Measurements from ENCODE around the gene PCYT2. TPM values are rescaled to one million over a fixed set of nuclear protein-coding genes. Genes with fewer than 3 reads are reported as not detected.
A peak's percentile ranks its signal among the peaks of the same experiment; 100 is the strongest.

The PCYT2 gene
- total and polyA plus RNA-seq, 2 donors (not counting 1 experiment from before 2014, with no cell fraction given): 46.0 to 65.6 TPM

DNA sequence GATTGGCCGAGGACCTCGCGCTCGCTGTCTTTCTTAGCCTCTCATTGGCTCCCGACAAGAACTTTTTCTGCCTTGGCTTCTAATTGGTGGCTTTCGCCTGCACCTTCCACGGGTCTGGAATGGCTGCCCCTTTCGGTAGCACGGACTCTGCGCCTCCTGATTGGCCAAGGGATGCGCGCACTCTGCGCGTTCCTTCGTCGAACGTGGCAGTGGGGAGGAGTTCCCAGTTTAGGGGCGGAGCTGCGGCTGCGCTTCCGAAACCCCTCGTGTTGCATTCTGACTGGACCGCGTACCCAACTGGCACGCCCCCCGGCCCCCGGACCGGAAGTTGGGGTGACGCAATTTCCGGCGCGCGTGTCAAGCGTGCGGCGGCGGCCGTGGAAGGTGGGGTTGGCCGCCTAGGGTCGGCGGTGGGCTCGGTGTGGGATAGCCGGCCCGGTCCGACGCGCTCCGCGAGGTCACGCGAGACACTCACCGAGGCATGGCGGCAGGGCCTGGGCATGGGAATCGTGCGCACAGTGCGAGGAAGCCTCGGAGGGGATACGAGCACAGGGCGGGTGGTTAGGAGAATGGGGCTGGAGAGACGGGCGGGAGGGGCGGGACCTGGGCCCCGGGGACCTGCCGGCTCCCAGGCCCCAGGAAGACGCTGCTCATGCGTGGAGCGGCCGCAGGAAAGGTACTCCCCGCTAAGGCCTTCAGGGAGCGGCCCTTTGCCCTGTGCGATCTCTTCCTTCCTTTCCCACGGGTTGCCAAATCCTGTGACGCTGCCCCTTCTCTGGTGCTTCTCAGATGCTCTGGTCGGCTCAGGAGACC lies 50.2 kb downstream of the PCYT2 start:
- peak overlapping the region; percentile 33 to 74 (median 64) for H3K4me3 ChIP-seq (replicated peaks in 1 of 4; ENCODE audit: control extremely low read depth in 1 of 4, insufficient read depth in 1 of 4, low read depth in 3 of 4, low read length in 4 of 4)
- H3K4me1 ChIP-seq (ENCODE audit: control insufficient read depth, extremely low read depth, insufficient read depth, low read length): peaks cover 21% of the 10 kb centered on the region
- H4K20me1 ChIP-seq (ENCODE audit: control insufficient read depth, extremely low read depth, insufficient read depth, low read length): no peaks in the 10 kb centered on the region
- H3K79me2 ChIP-seq (ENCODE audit: control insufficient read depth, insufficient read depth, low read length): peaks cover 67% of the 10 kb centered on the region
- H3K9ac ChIP-seq (ENCODE audit: insufficient read depth, low read length): peak overlapping the region; percentile 94
- peak overlapping the region; percentile 64 for H3K4me2 ChIP-seq (ENCODE audit: extremely low read depth, insufficient read depth, low read length)
- TF ChIP-seq, protein P1, sequence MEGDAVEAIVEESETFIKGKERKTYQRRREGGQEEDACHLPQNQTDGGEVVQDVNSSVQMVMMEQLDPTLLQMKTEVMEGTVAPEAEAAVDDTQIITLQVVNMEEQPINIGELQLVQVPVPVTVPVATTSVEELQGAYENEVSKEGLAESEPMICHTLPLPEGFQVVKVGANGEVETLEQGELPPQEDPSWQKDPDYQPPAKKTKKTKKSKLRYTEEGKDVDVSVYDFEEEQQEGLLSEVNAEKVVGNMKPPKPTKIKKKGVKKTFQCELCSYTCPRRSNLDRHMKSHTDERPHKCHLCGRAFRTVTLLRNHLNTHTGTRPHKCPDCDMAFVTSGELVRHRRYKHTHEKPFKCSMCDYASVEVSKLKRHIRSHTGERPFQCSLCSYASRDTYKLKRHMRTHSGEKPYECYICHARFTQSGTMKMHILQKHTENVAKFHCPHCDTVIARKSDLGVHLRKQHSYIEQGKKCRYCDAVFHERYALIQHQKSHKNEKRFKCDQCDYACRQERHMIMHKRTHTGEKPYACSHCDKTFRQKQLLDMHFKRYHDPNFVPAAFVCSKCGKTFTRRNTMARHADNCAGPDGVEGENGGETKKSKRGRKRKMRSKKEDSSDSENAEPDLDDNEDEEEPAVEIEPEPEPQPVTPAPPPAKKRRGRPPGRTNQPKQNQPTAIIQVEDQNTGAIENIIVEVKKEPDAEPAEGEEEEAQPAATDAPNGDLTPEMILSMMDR (conservative IDR thresholded peaks at IDR 0.05 in 1 of 2, IDR thresholded peaks at IDR 0.05 in 1 of 2; ENCODE audit: low read depth in 1 of 2, low read length in 2 of 2): peak in 1 of 2 donors; percentile 35
- peak; percentile 96 for TF ChIP-seq EZH2 (IDR thresholded peaks at IDR 0.05; ENCODE audit: low read length, missing control alignments)
- H3K9me3 ChIP-seq (ENCODE audit: control insufficient read depth, insufficient read depth, low read depth, low read length): no peaks in the 10 kb centered on the region
- H2AFZ ChIP-seq (ENCODE audit: low read length): no peak overlapping the region
- no peaks in the 10 kb centered on the region for H3K27me3 ChIP-seq (ENCODE audit: control insufficient read depth, insufficient read depth, low read length)
- H3K36me3 ChIP-seq (ENCODE audit: control insufficient read depth, insufficient read depth, low read length): peaks cover 35% of the 10 kb centered on the region
- H3K27ac ChIP-seq (ENCODE audit: insufficient read depth, low read length): peak overlapping the region; percentile 79
- DNase-seq (ENCODE audit: low read depth in 2 of 2): peak; percentile 100

DNA sequence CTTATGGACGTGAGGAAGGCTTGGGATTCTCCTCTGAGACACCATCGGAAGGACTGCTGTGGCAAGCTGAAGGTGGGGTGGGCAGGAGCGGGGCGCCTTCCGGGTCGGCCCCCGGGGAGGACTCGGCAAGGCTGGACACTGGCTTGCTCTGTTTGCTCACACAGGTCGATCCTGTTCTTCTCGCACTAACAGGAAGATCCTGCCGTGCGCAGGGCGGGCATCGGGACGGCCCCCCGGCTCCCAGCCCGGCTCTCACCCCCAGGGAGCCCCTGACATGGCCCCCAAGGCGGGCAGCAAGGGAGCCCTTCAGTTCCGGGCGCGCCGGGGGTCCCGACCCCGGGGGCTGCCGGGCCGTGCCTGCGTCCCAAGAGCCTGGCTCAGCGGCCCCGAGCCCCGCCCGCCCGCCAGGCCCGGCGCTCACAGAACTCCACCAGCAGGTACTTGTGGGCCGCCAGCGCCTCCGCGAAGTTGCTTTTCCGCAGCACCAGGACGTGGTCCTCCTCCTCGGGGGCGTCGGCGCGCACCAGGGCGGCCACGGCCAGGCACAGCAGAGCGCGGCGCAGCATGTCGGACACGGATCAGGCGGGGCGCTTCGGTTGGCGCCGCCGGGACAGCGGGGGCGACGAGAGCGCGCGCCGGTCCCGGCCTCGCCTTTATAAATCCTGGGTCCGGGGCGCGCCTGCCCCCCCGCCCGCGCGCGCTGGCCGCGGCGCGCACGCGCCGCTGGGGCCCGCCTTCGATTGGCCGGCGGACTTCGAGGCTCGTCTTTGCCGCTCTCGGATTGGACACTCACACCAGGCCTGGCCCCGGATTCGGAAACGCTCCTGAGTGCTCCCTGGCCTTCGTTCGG lies 51.1 kb downstream of the PCYT2 start, which contains the start of gene P4HB:
P4HB (minus strand) TSS at position 630 of the 850 bp plus-strand sequence; CDS start at position 566, 64 bp downstream.
- peaks cover 75% of the 10 kb centered on the region for H3K79me2 ChIP-seq (ENCODE audit: control insufficient read depth, insufficient read depth, low read length)
- peaks cover 28% of the 10 kb centered on the region for H3K36me3 ChIP-seq (ENCODE audit: control insufficient read depth, insufficient read depth, low read length)
- peaks cover 23% of the 10 kb centered on the region for H3K4me1 ChIP-seq (ENCODE audit: control insufficient read depth, extremely low read depth, insufficient read depth, low read length)
- H3K27me3 ChIP-seq (ENCODE audit: control insufficient read depth, insufficient read depth, low read length): no peaks in the 10 kb centered on the region
- H3K27ac ChIP-seq (ENCODE audit: insufficient read depth, low read length): peak within 1 kb of the TSS; percentile 87
- H3K9me3 ChIP-seq (ENCODE audit: control insufficient read depth, insufficient read depth, low read depth, low read length): no peaks in the 10 kb centered on the region
- H4K20me1 ChIP-seq (ENCODE audit: control insufficient read depth, extremely low read depth, insufficient read depth, low read length): no peaks in the 10 kb centered on the region
- no peak for TF ChIP-seq EZH2 (IDR thresholded peaks at IDR 0.05; ENCODE audit: low read length, missing control alignments)
- TF ChIP-seq, protein P1 (conservative IDR thresholded peaks at IDR 0.05 in 1 of 2, IDR thresholded peaks at IDR 0.05 in 1 of 2; ENCODE audit: low read depth in 1 of 2, low read length in 2 of 2): no peak
- H2AFZ ChIP-seq (ENCODE audit: low read length): no peak within 1 kb of the TSS
- peak within 1 kb of the TSS; percentile 100 for H3K4me2 ChIP-seq (ENCODE audit: extremely low read depth, insufficient read depth, low read length)
- DNase-seq (ENCODE audit: low read depth in 2 of 2): no peak
- H3K4me3 ChIP-seq (replicated peaks in 1 of 4; ENCODE audit: control extremely low read depth in 1 of 4, insufficient read depth in 1 of 4, low read depth in 3 of 4, low read length in 4 of 4): peak within 1 kb of the TSS; percentile 77 to 100 (median 97)
- H3K9ac ChIP-seq (ENCODE audit: insufficient read depth, low read length): peak within 1 kb of the TSS; percentile 97
